Activated B cell treated with CpG ODN at 0.5 μM for 24 hours (primary cell): ENCODE data around the gene PPARGC1A. TPM values are rescaled to one million over a fixed set of nuclear protein-coding genes. Genes with fewer than 3 reads are reported as not detected.

ENCODE experiments used
- ATAC-seq: fragments of 200-7000 bp; cut with Tn5 transposase; one replicate; pipeline ENCODE4 v1.10.0; 2021; ENCODE audit warnings: low read depth, mild to moderate bottlenecking, moderate library complexity
- CTCF ChIA-PET: fragments of 350-600 bp; sonication (Branson Sonifier 250); formaldehyde crosslinking; loops from one replicate; lab custom pipeline; 2021; ENCODE audit warnings: antibody characterized with exemption; lab: Charles Lee
- POLR2A ChIA-PET: fragments of 350-600 bp; sonication (Branson Sonifier 250); formaldehyde crosslinking; loops from one replicate; lab custom pipeline; 2021; ENCODE audit warnings: antibody characterized with exemption; lab: Charles Lee
- DNase-seq: peaks from one replicate; pipeline ENCODE4 v3.0.0; 2022
- H3K27ac Mint-ChIP-seq: one replicate; pipeline ENCODE4 v1.8.0; 2020; ENCODE audit warnings: mixed read lengths
- H3K27me3 Mint-ChIP-seq: one replicate; pipeline ENCODE4 v1.8.0; 2021; ENCODE audit warnings: mixed read lengths
- H3K36me3 Mint-ChIP-seq: one replicate; pipeline ENCODE4 v1.8.0; 2021; ENCODE audit warnings: low read depth, mixed read lengths
- H3K4me1 Mint-ChIP-seq: one replicate; pipeline ENCODE4 v1.8.0; 2021; ENCODE audit warnings: mixed read lengths
- H3K4me3 Mint-ChIP-seq: one replicate; pipeline ENCODE4 v1.8.0; 2020; ENCODE audit warnings: mild to moderate bottlenecking, mixed read lengths
- H3K9me3 Mint-ChIP-seq: one replicate; pipeline ENCODE4 v1.8.0; 2020; ENCODE audit warnings: mixed read lengths
- intact Hi-C: fragments of 100-400 bp; cut with micrococcal nuclease; formaldehyde crosslinking; loops from one replicate; pipeline ENCODE4 v1.15.1; 2024
- total RNA-seq: library from RNA; stranded (reverse); gene quantifications from 2 replicates; pipeline ENCODE4 v1.2.3, GENCODE V29; 2022
- TF ChIP-seq, protein P1 (sequence below): fragments of 200-600 bp; IDR thresholded peaks from one replicate; pipeline ENCODE4 v1.8.0; 2022; ENCODE audit warnings: antibody characterized with exemption, mild to moderate bottlenecking

Gene PPARGC1A
- total RNA-seq, 1 donor from 2014 or later = not detected

DNA sequence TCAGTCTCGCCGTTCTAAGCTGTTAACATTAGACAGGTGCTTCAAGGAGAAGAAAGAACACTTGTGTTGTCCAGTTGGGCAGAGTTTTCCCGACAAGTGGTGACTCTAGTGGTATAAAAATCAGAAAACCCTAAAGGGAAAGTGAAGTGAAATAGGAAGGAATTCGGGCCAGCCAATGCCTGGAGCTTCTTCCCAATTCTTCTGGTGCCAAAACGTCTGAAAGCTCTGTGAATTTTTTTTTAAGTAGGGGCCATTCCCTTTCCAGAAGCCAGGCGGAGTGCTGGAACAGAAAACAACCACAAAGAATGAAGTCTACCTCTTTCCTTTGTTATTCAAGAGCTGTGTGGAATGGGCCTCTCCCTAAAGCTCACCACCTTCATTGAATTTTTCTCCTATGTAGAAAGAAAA, 43.1 kb upstream of the PPARGC1A start:
- CTCF ChIA-PET = no interaction called here
- H3K27ac Mint-ChIP-seq = no peak overlapping the region
- intact Hi-C loops = no loop called here
- no peaks in the 10 kb centered on the region for H3K36me3 Mint-ChIP-seq
- ATAC-seq (no peak), DNase-seq (no peak)
- no peaks in the 10 kb centered on the region for H3K27me3 Mint-ChIP-seq
- no peaks in the 10 kb centered on the region for H3K4me1 Mint-ChIP-seq
- TF ChIP-seq, protein P1, sequence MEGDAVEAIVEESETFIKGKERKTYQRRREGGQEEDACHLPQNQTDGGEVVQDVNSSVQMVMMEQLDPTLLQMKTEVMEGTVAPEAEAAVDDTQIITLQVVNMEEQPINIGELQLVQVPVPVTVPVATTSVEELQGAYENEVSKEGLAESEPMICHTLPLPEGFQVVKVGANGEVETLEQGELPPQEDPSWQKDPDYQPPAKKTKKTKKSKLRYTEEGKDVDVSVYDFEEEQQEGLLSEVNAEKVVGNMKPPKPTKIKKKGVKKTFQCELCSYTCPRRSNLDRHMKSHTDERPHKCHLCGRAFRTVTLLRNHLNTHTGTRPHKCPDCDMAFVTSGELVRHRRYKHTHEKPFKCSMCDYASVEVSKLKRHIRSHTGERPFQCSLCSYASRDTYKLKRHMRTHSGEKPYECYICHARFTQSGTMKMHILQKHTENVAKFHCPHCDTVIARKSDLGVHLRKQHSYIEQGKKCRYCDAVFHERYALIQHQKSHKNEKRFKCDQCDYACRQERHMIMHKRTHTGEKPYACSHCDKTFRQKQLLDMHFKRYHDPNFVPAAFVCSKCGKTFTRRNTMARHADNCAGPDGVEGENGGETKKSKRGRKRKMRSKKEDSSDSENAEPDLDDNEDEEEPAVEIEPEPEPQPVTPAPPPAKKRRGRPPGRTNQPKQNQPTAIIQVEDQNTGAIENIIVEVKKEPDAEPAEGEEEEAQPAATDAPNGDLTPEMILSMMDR = no peak
- peaks cover 6% of the 10 kb centered on the region for H3K9me3 Mint-ChIP-seq
- no peak overlapping the region for H3K4me3 Mint-ChIP-seq
- POLR2A ChIA-PET = no interaction called here

DNA sequence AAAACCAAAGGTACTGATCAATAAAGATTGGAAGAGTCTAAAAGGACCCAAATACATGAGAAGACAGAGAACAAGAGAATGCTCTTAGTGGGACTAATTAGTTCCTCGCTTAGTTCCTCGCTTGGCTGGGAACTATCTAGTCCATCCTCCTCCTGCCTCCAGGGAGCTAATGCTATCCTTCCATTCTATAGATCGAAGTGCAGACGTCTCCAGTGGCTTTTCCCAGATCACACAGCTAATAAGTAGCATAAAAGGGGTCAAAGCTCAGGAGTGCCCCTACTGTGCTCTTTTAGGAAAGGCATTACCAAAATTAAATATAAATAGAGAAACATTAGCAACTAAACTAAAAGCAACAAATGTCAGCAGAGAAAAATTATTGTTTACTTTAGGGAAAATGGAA, 42.3 kb upstream of the PPARGC1A start:
- TF ChIP-seq, protein P1 = no peak
- Mint-ChIP-seq H3K4me3 (no peak overlapping the region), H3K27ac (no peak overlapping the region), H3K36me3 (no peaks in the 10 kb centered on the region), H3K4me1 (no peaks in the 10 kb centered on the region), H3K9me3 (peaks cover 6% of the 10 kb centered on the region), H3K27me3 (no peaks in the 10 kb centered on the region)
- ATAC-seq = no peak
- intact Hi-C loops = no loop called here
- POLR2A ChIA-PET = no interaction called here
- DNase-seq = no peak
- CTCF ChIA-PET = no interaction called here

- ChIA-PET CTCF (no interaction called here), POLR2A (no interaction called here)
- H3K4me3 Mint-ChIP-seq = no peak overlapping the region
- TF ChIP-seq, protein P1 = no peak
- H3K27ac Mint-ChIP-seq = no peak overlapping the region
- H3K4me1 Mint-ChIP-seq = no peaks in the 10 kb centered on the region
- no peak for ATAC-seq
- intact Hi-C loops = no loop called here
- no peaks in the 10 kb centered on the region for H3K36me3 Mint-ChIP-seq
- peaks cover 6% of the 10 kb centered on the region for H3K9me3 Mint-ChIP-seq
- no peak for DNase-seq
- H3K27me3 Mint-ChIP-seq = no peaks in the 10 kb centered on the region
Observed at GRCh38 chr4:23931489-23931830, 41.6 kb upstream of the PPARGC1A start.

- ChIA-PET CTCF (no interaction called here), POLR2A (no interaction called here)
- Mint-ChIP-seq H3K4me3 (no peak overlapping the region), H3K9me3 (peaks cover 6% of the 10 kb centered on the region), H3K36me3 (no peaks in the 10 kb centered on the region), H3K27me3 (no peaks in the 10 kb centered on the region), H3K4me1 (no peaks in the 10 kb centered on the region), H3K27ac (no peak overlapping the region)
- TF ChIP-seq, protein P1 = no peak
- ATAC-seq (no peak), DNase-seq (no peak)
- intact Hi-C loops = no loop called here
Observed at GRCh38 chr4:23930750-23931488, 41.1 kb upstream of the PPARGC1A start.

DNA sequence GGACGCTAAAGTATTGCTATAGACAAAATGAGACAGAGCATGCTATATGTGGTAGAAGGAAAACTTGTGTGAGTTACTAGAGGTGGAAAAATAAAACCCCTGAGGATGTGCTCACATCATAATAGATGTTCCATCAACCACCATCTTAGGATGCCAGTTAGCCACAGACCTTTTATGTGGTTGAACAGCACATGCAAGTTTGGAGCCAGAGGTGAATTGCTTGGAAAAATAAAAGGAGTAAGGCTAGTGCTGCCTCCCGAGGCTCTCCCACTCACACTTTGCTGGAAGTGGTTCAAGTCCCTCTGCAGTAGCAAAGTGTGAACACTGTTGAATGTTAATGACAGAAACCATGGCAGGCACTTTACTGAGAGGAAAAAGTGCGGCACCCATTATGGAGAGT, 39.4 kb upstream of the PPARGC1A start:
- H3K4me1 Mint-ChIP-seq = no peaks in the 10 kb centered on the region
- no peaks in the 10 kb centered on the region for H3K36me3 Mint-ChIP-seq
- H3K27me3 Mint-ChIP-seq = no peaks in the 10 kb centered on the region
- H3K4me3 Mint-ChIP-seq = no peak overlapping the region
- intact Hi-C loops = no loop called here
- TF ChIP-seq, protein P1 = no peak
- DNase-seq (no peak), ATAC-seq (no peak)
- ChIA-PET POLR2A (no interaction called here), CTCF (no interaction called here)
- no peak overlapping the region for H3K27ac Mint-ChIP-seq
- H3K9me3 Mint-ChIP-seq = peaks cover 3% of the 10 kb centered on the region
